ENCODE data around the gene POLDIP2. TPM values are rescaled to one million over a fixed set of nuclear protein-coding genes. Genes with fewer than 3 reads are reported as not detected.

Gene POLDIP2
- total RNA-seq, 3 donors from 2014 or later = 71.7 to 82.4 (median 81.3) TPM

- intact Hi-C loops (cut with DNase I, micrococcal nuclease) = no loop called here
- Histone ChIP-seq H3K36me3 (ENCODE audit: low read depth) (no peaks in the 10 kb centered on the region), H3K9me3 (no peaks in the 10 kb centered on the region), H3K4me1 (ENCODE audit: low read depth) (peaks cover 14% of the 10 kb centered on the region), H3K4me3 (no peak overlapping the region)
- DNase-seq = no peak
- TF ChIP-seq CTCF (IDR thresholded peaks at IDR 0.05) = no peak
- no peak for ATAC-seq
Observed at GRCh38 chr17:28317099-28317965, 40.0 kb downstream of the POLDIP2 start.

GRCh38 chr17:28315846-28316705 is 41.3 kb downstream of the POLDIP2 start:
- Histone ChIP-seq H3K4me1 (ENCODE audit: low read depth) (peaks cover 14% of the 10 kb centered on the region), H3K4me3 (no peak overlapping the region), H3K36me3 (ENCODE audit: low read depth) (no peaks in the 10 kb centered on the region), H3K9me3 (no peaks in the 10 kb centered on the region)
- no peak for TF ChIP-seq CTCF (IDR thresholded peaks at IDR 0.05)
- ATAC-seq (no peak), DNase-seq (no peak)
- intact Hi-C loops (cut with DNase I, micrococcal nuclease) = no loop called here

- peaks cover 6% of the 10 kb centered on the region for H3K4me1 ChIP-seq (ENCODE audit: low read depth)
- no peak for TF ChIP-seq CTCF (IDR thresholded peaks at IDR 0.05)
- no peak for DNase-seq
- intact Hi-C loops (cut with DNase I, micrococcal nuclease) = no loop called here
- ATAC-seq = no peak
- no peaks in the 10 kb centered on the region for H3K9me3 ChIP-seq
- no peaks in the 10 kb centered on the region for H3K36me3 ChIP-seq (ENCODE audit: low read depth)
- no peak overlapping the region for H3K4me3 ChIP-seq
Observed at GRCh38 chr17:28313841-28314240, 43.5 kb downstream of the POLDIP2 start.

GRCh38 chr17:28306954-28307401 is 50.3 kb downstream of the POLDIP2 start:
- Histone ChIP-seq H3K9me3 (no peaks in the 10 kb centered on the region), H3K36me3 (ENCODE audit: low read depth) (no peaks in the 10 kb centered on the region), H3K4me3 (no peak overlapping the region), H3K4me1 (ENCODE audit: low read depth) (no peaks in the 10 kb centered on the region)
- ATAC-seq (no peak), DNase-seq (no peak)
- intact Hi-C loops (cut with DNase I, micrococcal nuclease) = no loop called here
- no peak for TF ChIP-seq CTCF (IDR thresholded peaks at IDR 0.05)

- Histone ChIP-seq H3K4me3 (no peak overlapping the region), H3K9me3 (no peaks in the 10 kb centered on the region), H3K4me1 (ENCODE audit: low read depth) (no peaks in the 10 kb centered on the region), H3K36me3 (ENCODE audit: low read depth) (no peaks in the 10 kb centered on the region)
- intact Hi-C loops (cut with DNase I, micrococcal nuclease) = no loop called here
- ATAC-seq (no peak), DNase-seq (no peak)
- no peak for TF ChIP-seq CTCF (IDR thresholded peaks at IDR 0.05)
Observed at GRCh38 chr17:28298449-28298848, 58.9 kb downstream of the POLDIP2 start.

Small RNA genes within 50 kb of the gene (microRNA-seq; reads per million reads assigned to microRNA genes)
- gene MIR4723 = not detected

Other genes starting within 250 kb of the POLDIP2 start
- gene TMEM97, start 38.3 kb downstream of the POLDIP2 start, total RNA-seq = 10 to 100 TPM; 14.3 to 25.1 (median 18.1) TPM
- gene IFT20, start 22.1 kb downstream of the POLDIP2 start, total RNA-seq = 10 to 100 TPM; 23.6 to 44.1 (median 28.0) TPM
- 10 to 100 TPM; 36.8 to 38.4 (median 36.8) TPM for gene TNFAIP1, start 21.8 kb downstream of the POLDIP2 start, total RNA-seq
- not detected for gene SEBOX, start 7.7 kb upstream of the POLDIP2 start, total RNA-seq
- gene VTN, start 12.8 kb upstream of the POLDIP2 start, total RNA-seq = under 1 TPM; 0.23 to 0.39 (median 0.35) TPM
- gene SARM1, start 14.2 kb upstream of the POLDIP2 start, total RNA-seq = 10 to 100 TPM; 12.8 to 16.4 (median 15.0) TPM
- gene SLC46A1, start 48.7 kb upstream of the POLDIP2 start, total RNA-seq = 1 to 10 TPM; 4.2 to 10.0 (median 8.6) TPM
- 10 to 100 TPM; 14.9 to 87.0 (median 17.1) TPM for gene SLC13A2, start 116.1 kb upstream of the POLDIP2 start, total RNA-seq
- under 1 TPM in 2 of 3 donors, not detected in 1; 0.46 to 0.69 TPM for gene FOXN1, start 148.8 kb upstream of the POLDIP2 start, total RNA-seq
- 10 to 100 TPM; 20.5 to 32.3 (median 23.2) TPM for gene UNC119, start 195.1 kb upstream of the POLDIP2 start, total RNA-seq
- gene PIGS, start 214.0 kb upstream of the POLDIP2 start, total RNA-seq = 100 to 1,000 TPM in 1 of 3 donors, 10 to 100 TPM in 2; 52.2 to 100 (median 88.5) TPM
- 10 to 100 TPM; 15.3 to 25.4 (median 19.7) TPM for gene ALDOC, start 219.4 kb upstream of the POLDIP2 start, total RNA-seq
- 10 to 100 TPM in 2 of 3 donors, 1 to 10 TPM in 1; 7.2 to 30.3 (median 15.1) TPM for gene SPAG5, start 241.5 kb upstream of the POLDIP2 start, total RNA-seq

Measured in mucosa of descending colon (tissue), 3 donors.